ENCODE measurements around the gene DMBX1. TPM values are rescaled to one million over a fixed set of nuclear protein-coding genes. Genes with fewer than 3 reads are reported as not detected.

DMBX1 gene
- total RNA-seq, 5 donors from 2014 or later (not counting 1 experiment from before 2014, with no cell fraction given), result not detected

GRCh38 chr1:46524843-46525242 lies 35.2 kb downstream of the DMBX1 start:
- ChIA-PET CTCF (no interaction called here), POLR2A (no interaction called here)
- H3K27me3 ChIP-seq (replicated peaks in 1 of 2; ENCODE audit: control insufficient read depth in 2 of 2, extremely low read depth in 1 of 2, insufficient read depth in 2 of 2, low read length in 1 of 2), result peaks cover 9 to 68% of the 10 kb centered on the region in 2 experiments
- Mint-ChIP-seq H3K9me3 (no peaks in the 10 kb centered on the region), H3K27me3 (peaks cover 34 to 49% of the 10 kb centered on the region in 2 donors), H3K4me3 (no peak overlapping the region), H3K36me3 (no peaks in the 10 kb centered on the region), H3K27ac (no peak overlapping the region), H3K4me1 (peaks cover 0 to 21% (median 3%) of the 10 kb centered on the region in 3 donors)
- H3K4me1 ChIP-seq (ENCODE audit: control insufficient read depth in 1 of 2, extremely low read depth in 1 of 2, insufficient read depth in 2 of 2, low read length in 2 of 2), result peaks cover 0 to 5% of the 10 kb centered on the region in 2 experiments
- DNase-seq (no peak), ATAC-seq (replicated peaks in 1 of 4) (no peak)
- WGBS (ENCODE audit: insufficient coverage), result 93% methylated on average over 3 of the region's 5 CpGs
- H3K36me3 ChIP-seq (ENCODE audit: control insufficient read depth in 2 of 2, extremely low read depth in 1 of 2, insufficient read depth in 1 of 2, low read length in 1 of 2), result no peaks in the 10 kb centered on the region
- no peak overlapping the region for H3K4me3 ChIP-seq (ENCODE audit: control insufficient read depth in 1 of 2, extremely low read depth in 1 of 2, low read length in 1 of 2)
- no peak overlapping the region for H3K27ac ChIP-seq (ENCODE audit: low read length)
- H3K9me3 ChIP-seq, result no peaks in the 10 kb centered on the region

GRCh38 chr1:46525253-46525983 lies 35.8 kb downstream of the DMBX1 start:
- POLR2A ChIA-PET, result interaction anchor here in 1 of 2 donors (0.7 kb wide), 1 partner anchor 199 kb away, joined by 4 read pairs; no protein-coding TSS in a partner anchor
- peaks cover 34 to 48% of the 10 kb centered on the region in 2 donors for H3K27me3 Mint-ChIP-seq
- CTCF ChIA-PET, result interaction anchor here (0.5 to 2.5 kb wide), 4 partner anchors 12 to 200 kb away, joined by 3 to 8 read pairs (median 3); no protein-coding TSS in a partner anchor

GRCh38 chr1:46526013-46526690 lies 36.5 kb downstream of the DMBX1 start:
- Mint-ChIP-seq H3K4me1 (peaks cover 0 to 21% (median 3%) of the 10 kb centered on the region in 3 donors), H3K36me3 (no peaks in the 10 kb centered on the region), H3K27ac (no peak overlapping the region), H3K4me3 (no peak overlapping the region), H3K9me3 (no peaks in the 10 kb centered on the region), H3K27me3 (peaks cover 30 to 46% of the 10 kb centered on the region in 2 donors)
- H3K9me3 ChIP-seq, result no peaks in the 10 kb centered on the region
- H3K36me3 ChIP-seq (ENCODE audit: control insufficient read depth in 2 of 2, extremely low read depth in 1 of 2, insufficient read depth in 1 of 2, low read length in 1 of 2), result no peaks in the 10 kb centered on the region
- ATAC-seq (replicated peaks in 1 of 4), result no peak
- no peak overlapping the region for H3K27ac ChIP-seq (ENCODE audit: low read length)
- peaks cover 0 to 5% of the 10 kb centered on the region in 2 experiments for H3K4me1 ChIP-seq (ENCODE audit: control insufficient read depth in 1 of 2, extremely low read depth in 1 of 2, insufficient read depth in 2 of 2, low read length in 2 of 2)
- no peak overlapping the region for H3K4me3 ChIP-seq (ENCODE audit: control insufficient read depth in 1 of 2, extremely low read depth in 1 of 2, low read length in 1 of 2)
- CTCF ChIA-PET, result interaction anchor here (0.5 to 2.5 kb wide), 6 partner anchors 12 to 199 kb away, joined by 3 to 8 read pairs (median 3); partner anchors contain the start of gene EFCAB14 (in 1 of the 2)
- 53% methylated on average over 10 of the region's 17 CpGs for WGBS (ENCODE audit: insufficient coverage)
- DNase-seq, result no peak
- H3K27me3 ChIP-seq (replicated peaks in 1 of 2; ENCODE audit: control insufficient read depth in 2 of 2, extremely low read depth in 1 of 2, insufficient read depth in 2 of 2, low read length in 1 of 2), result peaks cover 9 to 70% of the 10 kb centered on the region in 2 experiments
- POLR2A ChIA-PET, result interaction anchor here in 1 of 2 donors (0.7 kb wide), 1 partner anchor 199 kb away, joined by 4 read pairs; no protein-coding TSS in a partner anchor

More at GRCh38 chr1:46525253-46525983, 35.8 kb downstream of the DMBX1 start:
- 42% methylated on average over 8 of the region's 13 CpGs for WGBS (ENCODE audit: insufficient coverage)
- Histone ChIP-seq H3K36me3 (ENCODE audit: control insufficient read depth in 2 of 2, extremely low read depth in 1 of 2, insufficient read depth in 1 of 2, low read length in 1 of 2) (no peaks in the 10 kb centered on the region), H3K4me1 (ENCODE audit: control insufficient read depth in 1 of 2, extremely low read depth in 1 of 2, insufficient read depth in 2 of 2, low read length in 2 of 2) (peaks cover 0 to 5% of the 10 kb centered on the region in 2 experiments), H3K9me3 (no peaks in the 10 kb centered on the region), H3K4me3 (ENCODE audit: control insufficient read depth in 1 of 2, extremely low read depth in 1 of 2, low read length in 1 of 2) (no peak overlapping the region), H3K27ac (ENCODE audit: low read length) (no peak overlapping the region), H3K27me3 (replicated peaks in 1 of 2; ENCODE audit: control insufficient read depth in 2 of 2, extremely low read depth in 1 of 2, insufficient read depth in 2 of 2, low read length in 1 of 2) (peaks cover 9 to 69% of the 10 kb centered on the region in 2 experiments)
- DNase-seq, result no peak
- ATAC-seq (replicated peaks in 1 of 4), result no peak
- Mint-ChIP-seq H3K9me3 (no peaks in the 10 kb centered on the region), H3K4me3 (no peak overlapping the region), H3K36me3 (no peaks in the 10 kb centered on the region), H3K4me1 (peaks cover 0 to 21% (median 3%) of the 10 kb centered on the region in 3 donors), H3K27ac (no peak overlapping the region)

GRCh38 chr1:46526691-46527291 lies 37.2 kb downstream of the DMBX1 start:
- Histone ChIP-seq H3K27ac (ENCODE audit: low read length) (no peak overlapping the region), H3K4me1 (ENCODE audit: control insufficient read depth in 1 of 2, extremely low read depth in 1 of 2, insufficient read depth in 2 of 2, low read length in 2 of 2) (peaks cover 0 to 5% of the 10 kb centered on the region in 2 experiments), H3K9me3 (no peaks in the 10 kb centered on the region), H3K36me3 (ENCODE audit: control insufficient read depth in 2 of 2, extremely low read depth in 1 of 2, insufficient read depth in 1 of 2, low read length in 1 of 2) (no peaks in the 10 kb centered on the region), H3K4me3 (ENCODE audit: control insufficient read depth in 1 of 2, extremely low read depth in 1 of 2, low read length in 1 of 2) (no peak overlapping the region), H3K27me3 (replicated peaks in 1 of 2; ENCODE audit: control insufficient read depth in 2 of 2, extremely low read depth in 1 of 2, insufficient read depth in 2 of 2, low read length in 1 of 2) (peaks cover 11 to 70% of the 10 kb centered on the region in 2 experiments)
- no peak for ATAC-seq (replicated peaks in 1 of 4)
- Mint-ChIP-seq H3K4me3 (no peak overlapping the region), H3K36me3 (no peaks in the 10 kb centered on the region), H3K27ac (no peak overlapping the region), H3K9me3 (no peaks in the 10 kb centered on the region), H3K4me1 (peaks cover 0 to 21% (median 3%) of the 10 kb centered on the region in 3 donors), H3K27me3 (peaks cover 33 to 44% of the 10 kb centered on the region in 2 donors)
- WGBS (ENCODE audit: insufficient coverage), result 52% methylated on average over 10 of the region's 14 CpGs
- ChIA-PET POLR2A (no interaction called here), CTCF (interaction anchor here (0.6 to 2.5 kb wide), 8 partner anchors 13 to 192 kb away, joined by 3 to 9 read pairs (median 3); partner anchors contain the start of gene EFCAB14 (in 1 of the 2))
- DNase-seq, result no peak

- peaks cover 33 to 44% of the 10 kb centered on the region in 2 donors for H3K27me3 Mint-ChIP-seq
- POLR2A ChIA-PET, result no interaction called here
- H3K36me3 ChIP-seq (ENCODE audit: control insufficient read depth in 2 of 2, extremely low read depth in 1 of 2, insufficient read depth in 1 of 2, low read length in 1 of 2), result no peaks in the 10 kb centered on the region
- peaks cover 0 to 16% (median 0%) of the 10 kb centered on the region in 3 donors for H3K4me1 Mint-ChIP-seq
- H3K27ac ChIP-seq (ENCODE audit: low read length), result no peak overlapping the region
- ATAC-seq (replicated peaks in 1 of 4) (peak; percentile 51 to 64 (median 56)), DNase-seq (peak in 34 of 35 experiments; percentile 22 to 78 (median 58))
- WGBS (ENCODE audit: insufficient coverage), result 73% methylated on average over 1 of the region's 3 CpGs
- peaks cover 10 to 69% of the 10 kb centered on the region in 2 experiments for H3K27me3 ChIP-seq (replicated peaks in 1 of 2; ENCODE audit: control insufficient read depth in 2 of 2, extremely low read depth in 1 of 2, insufficient read depth in 2 of 2, low read length in 1 of 2)
- H3K36me3 Mint-ChIP-seq, result no peaks in the 10 kb centered on the region
- no peak overlapping the region for H3K4me3 Mint-ChIP-seq
- no peak overlapping the region for H3K27ac Mint-ChIP-seq
- peaks cover 0 to 6% of the 10 kb centered on the region in 2 experiments for H3K4me1 ChIP-seq (ENCODE audit: control insufficient read depth in 1 of 2, extremely low read depth in 1 of 2, insufficient read depth in 2 of 2, low read length in 2 of 2)
- H3K9me3 Mint-ChIP-seq, result no peaks in the 10 kb centered on the region
- no peak overlapping the region for H3K4me3 ChIP-seq (ENCODE audit: control insufficient read depth in 1 of 2, extremely low read depth in 1 of 2, low read length in 1 of 2)
- CTCF ChIA-PET, result interaction anchor here (0.6 to 2.5 kb wide), 6 partner anchors 75 to 148 kb away, joined by 3 to 9 read pairs (median 3); no protein-coding TSS in a partner anchor
- no peaks in the 10 kb centered on the region for H3K9me3 ChIP-seq
Measured at GRCh38 chr1:46527474-46528296, 38.0 kb downstream of the DMBX1 start.

Data from T-cell (primary cell).